Activated naive CD8-positive, alpha-beta T cell treated with anti-CD3 and anti-CD28 coated beads, Interleukin-2, amount 50 U/mL, for 24 hours (primary cell): ENCODE data around the gene ZBTB47.

Experiments used
- ATAC-seq: fragments of 150-1000 bp; cut with Tn5 transposase; one replicate; pipeline ENCODE4 v1.10.0; 2021
- DNase-seq: peaks from one replicate; pipeline ENCODE4 v3.0.0; 2021
- H3K27ac Mint-ChIP-seq: one replicate; pipeline ENCODE4 v1.8.0; 2021; ENCODE audit warnings: mild to moderate bottlenecking, mixed read lengths
- H3K27me3 Mint-ChIP-seq: one replicate; pipeline ENCODE4 v1.8.0; 2021; ENCODE audit warnings: mixed read lengths
- H3K36me3 Mint-ChIP-seq: one replicate; pipeline ENCODE4 v1.8.0; 2021; ENCODE audit warnings: low read depth, mixed read lengths
- H3K4me1 Mint-ChIP-seq: one replicate; pipeline ENCODE4 v1.8.0; 2021; ENCODE audit warnings: mixed read lengths
- H3K4me3 Mint-ChIP-seq: one replicate; pipeline ENCODE4 v1.8.0; 2021; ENCODE audit warnings: mild to moderate bottlenecking, moderate library complexity, mixed read lengths
- H3K9me3 Mint-ChIP-seq: one replicate; pipeline ENCODE4 v1.8.0; 2021; ENCODE audit warnings: mixed read lengths

Gene ZBTB47

GRCh38 chr3:42653560-42654330, at the start of gene ZBTB47:
Gene ZBTB47 (plus strand): TSS chr3:42653697. CDS start chr3:42658356, 4,659 bp downstream.
- Mint-ChIP-seq H3K9me3 (no peaks in the 10 kb centered on the region), H3K27ac (no peak within 1 kb of the TSS), H3K36me3 (peaks cover 6% of the 10 kb centered on the region), H3K4me1 (peaks cover 5% of the 10 kb centered on the region), H3K4me3 (peak within 1 kb of the TSS; percentile 71), H3K27me3 (peaks cover 2% of the 10 kb centered on the region)
- ATAC-seq (no peak), DNase-seq (no peak)

DNA sequence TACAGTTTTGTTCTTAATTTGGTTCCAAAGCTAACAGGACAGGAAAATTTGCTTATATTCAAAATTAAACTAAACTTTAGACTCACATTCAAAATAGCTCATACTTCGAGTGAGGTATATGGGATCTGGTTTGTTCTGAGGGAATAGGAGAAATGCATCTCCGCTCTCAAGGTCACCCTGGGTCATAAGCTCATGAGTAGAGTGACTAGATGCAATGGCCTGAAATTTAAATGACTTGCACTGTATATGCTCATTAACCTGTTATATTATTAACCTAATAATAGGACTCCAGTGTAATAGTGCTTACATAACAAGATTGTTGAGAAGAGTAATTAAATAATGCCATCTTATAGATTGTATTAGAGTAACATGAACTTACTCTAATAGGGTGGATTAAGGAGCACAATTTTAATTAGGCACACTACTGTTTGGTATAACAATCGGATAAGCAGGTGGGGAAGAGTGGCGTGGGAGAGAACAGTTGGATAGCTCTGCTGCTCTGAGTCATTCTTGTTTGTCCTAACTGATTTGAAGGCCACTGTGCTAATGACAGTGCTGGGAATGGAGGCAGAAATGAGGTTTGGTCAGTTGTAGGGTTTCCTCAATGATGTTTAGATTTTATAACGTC, 47.8 kb upstream of the ZBTB47 start:
- no peak for DNase-seq
- ATAC-seq = no peak
- peaks cover 38% of the 10 kb centered on the region for H3K36me3 Mint-ChIP-seq
- no peaks in the 10 kb centered on the region for H3K27me3 Mint-ChIP-seq
- H3K9me3 Mint-ChIP-seq = no peaks in the 10 kb centered on the region
- H3K4me3 Mint-ChIP-seq = no peak overlapping the region
- H3K4me1 Mint-ChIP-seq = peaks cover 59% of the 10 kb centered on the region
- peak overlapping the region; percentile 22 for H3K27ac Mint-ChIP-seq

DNA sequence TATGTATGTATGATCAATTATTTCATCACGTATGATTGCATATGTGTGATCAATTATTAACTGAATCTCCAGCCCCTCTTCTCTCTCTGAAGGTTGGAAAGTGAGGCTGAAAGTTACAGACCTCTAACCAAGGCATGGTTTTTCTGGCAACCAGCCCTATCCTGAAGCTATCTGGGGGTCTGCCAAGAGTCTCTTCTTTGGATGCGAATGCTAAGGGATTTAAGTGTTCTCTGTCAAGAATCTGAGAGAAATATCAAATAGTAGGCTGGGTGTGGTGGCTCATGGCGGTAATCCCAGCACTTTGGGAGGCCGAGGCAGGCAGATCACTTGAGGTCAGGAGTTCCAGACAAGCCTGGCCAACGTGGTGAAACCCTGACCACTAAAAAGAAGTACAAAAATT, 44.9 kb upstream of the ZBTB47 start:
- no peak for ATAC-seq
- Mint-ChIP-seq H3K4me1 (peaks cover 64% of the 10 kb centered on the region), H3K27me3 (no peaks in the 10 kb centered on the region), H3K36me3 (peaks cover 35% of the 10 kb centered on the region), H3K27ac (no peak overlapping the region), H3K4me3 (no peak overlapping the region), H3K9me3 (no peaks in the 10 kb centered on the region)
- DNase-seq = no peak

DNA sequence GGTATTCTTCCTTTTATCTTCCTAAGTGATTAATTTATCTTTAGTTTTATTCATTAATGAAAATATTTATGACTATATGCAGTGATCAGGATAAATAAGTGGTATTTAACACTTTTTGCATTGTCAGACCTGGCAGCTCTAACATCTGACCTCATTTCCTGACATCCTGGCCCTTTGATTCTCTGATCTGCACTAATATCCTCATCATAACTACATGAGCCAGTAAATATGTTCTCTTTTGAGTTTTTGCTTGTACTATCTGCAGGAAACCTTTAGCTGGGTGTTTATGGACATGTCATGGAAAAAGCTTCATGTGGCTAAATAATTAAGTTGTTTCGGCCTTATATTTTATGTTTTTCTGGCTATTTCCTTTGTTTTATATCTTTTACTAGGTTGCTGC, 42.5 kb upstream of the ZBTB47 start:
- ATAC-seq = no peak
- H3K27ac Mint-ChIP-seq = peak overlapping the region; percentile 3
- H3K36me3 Mint-ChIP-seq = peaks cover 24% of the 10 kb centered on the region
- H3K4me3 Mint-ChIP-seq = no peak overlapping the region
- no peak for DNase-seq
- H3K27me3 Mint-ChIP-seq = no peaks in the 10 kb centered on the region
- H3K9me3 Mint-ChIP-seq = no peaks in the 10 kb centered on the region
- peaks cover 50% of the 10 kb centered on the region for H3K4me1 Mint-ChIP-seq

- H3K27ac Mint-ChIP-seq = no peak overlapping the region
- no peaks in the 10 kb centered on the region for H3K27me3 Mint-ChIP-seq
- no peaks in the 10 kb centered on the region for H3K9me3 Mint-ChIP-seq
- no peak overlapping the region for H3K4me3 Mint-ChIP-seq
- H3K4me1 Mint-ChIP-seq = peaks cover 51% of the 10 kb centered on the region
- H3K36me3 Mint-ChIP-seq = peaks cover 17% of the 10 kb centered on the region
- no peak for ATAC-seq
- no peak for DNase-seq
Observed at GRCh38 chr3:42612217-42612616, 41.3 kb upstream of the ZBTB47 start.

GRCh38 chr3:42612928-42613327, 40.6 kb upstream of the ZBTB47 start:
- Mint-ChIP-seq H3K4me3 (no peak overlapping the region), H3K27me3 (no peaks in the 10 kb centered on the region), H3K36me3 (peaks cover 13% of the 10 kb centered on the region), H3K9me3 (no peaks in the 10 kb centered on the region), H3K27ac (no peak overlapping the region), H3K4me1 (peaks cover 48% of the 10 kb centered on the region)
- DNase-seq (no peak), ATAC-seq (no peak)

- no peak overlapping the region for H3K4me3 Mint-ChIP-seq
- H3K27ac Mint-ChIP-seq = no peak overlapping the region
- no peaks in the 10 kb centered on the region for H3K27me3 Mint-ChIP-seq
- no peak for ATAC-seq
- H3K9me3 Mint-ChIP-seq = no peaks in the 10 kb centered on the region
- peaks cover 48% of the 10 kb centered on the region for H3K4me1 Mint-ChIP-seq
- peaks cover 13% of the 10 kb centered on the region for H3K36me3 Mint-ChIP-seq
- no peak for DNase-seq
Observed at GRCh38 chr3:42613462-42613861, 40.0 kb upstream of the ZBTB47 start.

GRCh38 chr3:42631620-42632019, 21.9 kb upstream of the ZBTB47 start:
- Mint-ChIP-seq H3K4me1 (peaks cover 8% of the 10 kb centered on the region), H3K36me3 (peaks cover 50% of the 10 kb centered on the region), H3K27me3 (no peaks in the 10 kb centered on the region), H3K4me3 (no peak overlapping the region), H3K27ac (no peak overlapping the region), H3K9me3 (no peaks in the 10 kb centered on the region)
- no peak for ATAC-seq
- DNase-seq = no peak

GRCh38 chr3:42632146-42632545, 21.4 kb upstream of the ZBTB47 start:
- Mint-ChIP-seq H3K4me3 (no peak overlapping the region), H3K9me3 (no peaks in the 10 kb centered on the region), H3K27me3 (no peaks in the 10 kb centered on the region), H3K27ac (no peak overlapping the region), H3K4me1 (peaks cover 7% of the 10 kb centered on the region), H3K36me3 (peaks cover 50% of the 10 kb centered on the region)
- DNase-seq (no peak), ATAC-seq (no peak)

GRCh38 chr3:42633544-42633943, 20.0 kb upstream of the ZBTB47 start:
- H3K36me3 Mint-ChIP-seq = peaks cover 43% of the 10 kb centered on the region
- no peak overlapping the region for H3K27ac Mint-ChIP-seq
- ATAC-seq (no peak), DNase-seq (no peak)
- no peaks in the 10 kb centered on the region for H3K9me3 Mint-ChIP-seq
- H3K27me3 Mint-ChIP-seq = no peaks in the 10 kb centered on the region
- no peak overlapping the region for H3K4me3 Mint-ChIP-seq
- peaks cover 4% of the 10 kb centered on the region for H3K4me1 Mint-ChIP-seq

DNA sequence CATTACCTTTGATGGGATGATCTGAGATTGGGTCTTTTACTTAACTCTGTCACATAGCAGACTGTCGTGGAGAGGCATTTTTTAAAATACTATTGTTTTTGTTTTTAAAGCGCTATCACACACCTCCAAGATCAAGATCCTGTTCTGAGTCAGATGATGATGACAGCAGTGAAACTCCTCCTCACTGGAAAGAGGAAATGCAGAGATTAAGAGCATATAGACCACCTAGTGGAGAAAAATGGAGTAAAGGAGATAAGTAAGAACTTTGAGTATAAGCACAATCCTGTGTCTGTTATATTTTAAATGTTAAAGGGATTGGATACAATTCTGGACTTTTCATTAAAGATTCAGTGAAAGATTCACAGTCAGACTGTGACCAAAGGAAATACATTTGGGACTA, 18.4 kb upstream of the ZBTB47 start:
- H3K27me3 Mint-ChIP-seq = no peaks in the 10 kb centered on the region
- H3K27ac Mint-ChIP-seq = peak overlapping the region; percentile 25
- peaks cover 4% of the 10 kb centered on the region for H3K4me1 Mint-ChIP-seq
- no peaks in the 10 kb centered on the region for H3K9me3 Mint-ChIP-seq
- ATAC-seq (peak; percentile 60), DNase-seq (no peak)
- peaks cover 48% of the 10 kb centered on the region for H3K36me3 Mint-ChIP-seq
- no peak overlapping the region for H3K4me3 Mint-ChIP-seq

- no peak for ATAC-seq
Observed at GRCh38 chr3:42637001-42637400, 16.5 kb upstream of the ZBTB47 start.

DNA sequence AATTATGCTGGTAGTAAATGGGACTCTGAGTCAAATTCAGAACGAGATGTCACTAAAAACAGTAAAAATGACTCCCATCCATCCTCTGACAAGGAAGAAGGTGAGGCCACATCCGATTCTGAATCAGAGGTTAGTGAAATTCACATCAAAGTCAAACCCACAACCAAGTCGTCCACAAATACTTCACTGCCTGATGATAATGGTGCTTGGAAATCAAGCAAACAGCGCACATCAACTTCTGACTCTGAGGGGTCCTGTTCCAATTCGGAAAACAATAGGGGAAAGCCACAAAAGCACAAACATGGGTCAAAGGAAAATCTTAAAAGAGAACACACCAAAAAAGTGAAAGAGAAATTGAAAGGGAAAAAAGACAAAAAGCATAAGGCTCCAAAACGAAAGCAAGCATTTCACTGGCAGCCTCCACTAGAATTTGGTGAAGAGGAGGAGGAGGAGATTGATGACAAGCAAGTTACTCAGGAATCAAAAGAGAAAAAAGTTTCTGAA, 15.1 kb upstream of the ZBTB47 start:
- H3K9me3 Mint-ChIP-seq = no peaks in the 10 kb centered on the region
- H3K4me1 Mint-ChIP-seq = peaks cover 9% of the 10 kb centered on the region
- H3K27ac Mint-ChIP-seq = no peak overlapping the region
- H3K27me3 Mint-ChIP-seq = no peaks in the 10 kb centered on the region
- peaks cover 45% of the 10 kb centered on the region for H3K36me3 Mint-ChIP-seq
- no peak for DNase-seq
- peak; percentile 84 for ATAC-seq
- H3K4me3 Mint-ChIP-seq = no peak overlapping the region

More at GRCh38 chr3:42637001-42637400, 16.5 kb upstream of the ZBTB47 start:
- Mint-ChIP-seq H3K4me3 (no peak overlapping the region), H3K27ac (no peak overlapping the region), H3K9me3 (no peaks in the 10 kb centered on the region), H3K36me3 (peaks cover 43% of the 10 kb centered on the region), H3K4me1 (peaks cover 9% of the 10 kb centered on the region), H3K27me3 (no peaks in the 10 kb centered on the region)
- DNase-seq = no peak

- ATAC-seq (no peak), DNase-seq (no peak)
- Mint-ChIP-seq H3K27ac (no peak overlapping the region), H3K27me3 (no peaks in the 10 kb centered on the region), H3K9me3 (no peaks in the 10 kb centered on the region), H3K4me1 (peaks cover 9% of the 10 kb centered on the region), H3K36me3 (peaks cover 41% of the 10 kb centered on the region), H3K4me3 (no peak overlapping the region)
Observed at GRCh38 chr3:42639192-42639591, 14.3 kb upstream of the ZBTB47 start.

DNA sequence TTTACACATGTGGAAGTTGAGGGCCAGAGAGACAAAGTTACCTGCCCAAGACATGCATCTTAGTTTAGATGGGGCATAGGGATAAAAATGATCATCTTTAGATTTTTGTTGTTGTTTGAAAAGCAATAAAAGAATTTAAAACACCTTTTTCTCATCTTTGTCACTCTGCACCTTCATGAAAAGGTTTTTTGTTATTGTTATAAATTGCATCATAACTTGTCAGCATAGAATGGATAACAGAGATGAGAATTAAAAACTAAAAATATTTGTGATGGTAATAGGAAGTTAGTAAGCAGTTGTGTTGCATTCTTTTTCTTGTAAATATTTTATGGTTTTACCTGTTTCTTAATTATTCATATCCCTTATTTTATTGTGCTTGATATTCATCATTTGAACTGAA, 13.4 kb upstream of the ZBTB47 start:
- H3K36me3 Mint-ChIP-seq = peaks cover 47% of the 10 kb centered on the region
- H3K4me1 Mint-ChIP-seq = peaks cover 6% of the 10 kb centered on the region
- ATAC-seq = no peak
- H3K9me3 Mint-ChIP-seq = no peaks in the 10 kb centered on the region
- no peak overlapping the region for H3K27ac Mint-ChIP-seq
- no peak for DNase-seq
- H3K4me3 Mint-ChIP-seq = no peak overlapping the region
- no peaks in the 10 kb centered on the region for H3K27me3 Mint-ChIP-seq
